ENCODE data around the gene PRRG3.

DNA sequence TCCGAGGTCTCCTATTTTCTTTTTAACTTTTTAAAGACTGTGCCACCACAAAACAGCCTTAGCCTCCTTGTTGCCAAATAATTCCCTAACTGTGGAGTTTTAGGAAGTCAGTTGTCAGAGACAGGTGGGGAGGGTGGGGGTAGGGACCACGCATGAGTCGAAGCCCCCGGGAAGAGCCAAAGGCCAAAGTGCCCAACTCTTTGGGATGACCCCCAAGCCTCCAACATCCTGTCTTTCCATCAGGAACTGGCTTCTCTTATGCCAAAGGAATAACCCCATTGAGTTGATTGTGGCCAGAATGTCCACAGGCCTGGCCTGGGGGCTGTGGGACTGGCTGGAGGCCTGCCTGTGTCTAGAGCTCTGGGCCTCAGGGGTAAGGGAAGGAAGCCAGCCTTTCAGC is 5.8 kb downstream of the PRRG3 start:
- TF ChIP-seq EZH2 (IDR thresholded peaks at IDR 0.05; ENCODE audit: borderline replicate concordance, low read length) = no peak
- TF ChIP-seq, protein P1, sequence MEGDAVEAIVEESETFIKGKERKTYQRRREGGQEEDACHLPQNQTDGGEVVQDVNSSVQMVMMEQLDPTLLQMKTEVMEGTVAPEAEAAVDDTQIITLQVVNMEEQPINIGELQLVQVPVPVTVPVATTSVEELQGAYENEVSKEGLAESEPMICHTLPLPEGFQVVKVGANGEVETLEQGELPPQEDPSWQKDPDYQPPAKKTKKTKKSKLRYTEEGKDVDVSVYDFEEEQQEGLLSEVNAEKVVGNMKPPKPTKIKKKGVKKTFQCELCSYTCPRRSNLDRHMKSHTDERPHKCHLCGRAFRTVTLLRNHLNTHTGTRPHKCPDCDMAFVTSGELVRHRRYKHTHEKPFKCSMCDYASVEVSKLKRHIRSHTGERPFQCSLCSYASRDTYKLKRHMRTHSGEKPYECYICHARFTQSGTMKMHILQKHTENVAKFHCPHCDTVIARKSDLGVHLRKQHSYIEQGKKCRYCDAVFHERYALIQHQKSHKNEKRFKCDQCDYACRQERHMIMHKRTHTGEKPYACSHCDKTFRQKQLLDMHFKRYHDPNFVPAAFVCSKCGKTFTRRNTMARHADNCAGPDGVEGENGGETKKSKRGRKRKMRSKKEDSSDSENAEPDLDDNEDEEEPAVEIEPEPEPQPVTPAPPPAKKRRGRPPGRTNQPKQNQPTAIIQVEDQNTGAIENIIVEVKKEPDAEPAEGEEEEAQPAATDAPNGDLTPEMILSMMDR (IDR thresholded peaks at IDR 0.05; ENCODE audit: low read length) = no peak
